Fibroblast of lung (primary cell): ENCODE measurements around the gene AGBL3.

Experiments
- CTCF ChIP-seq, 2 donors: IDR thresholded peaks in 1 of 2; conservative IDR thresholded peaks in 1 of 2; 1 replicate in 1 of 2; 2 replicates in 1 of 2; pipeline ENCODE4 v1.5.1; 2011 to 2012; ENCODE audit warnings: low read length in 2 of 2, control low read depth in 1 of 2, inconsistent platforms in 1 of 2, low read depth in 1 of 2, mild to moderate bottlenecking in 1 of 2
- EZH2 ChIP-seq: IDR thresholded peaks from 2 replicates; pipeline ENCODE4 v1.5.1; 2012; ENCODE audit warnings: low read length, control low read depth, mild to moderate bottlenecking; ENCODE audit errors: missing control alignments

- no peak for TF ChIP-seq EZH2
- TF ChIP-seq CTCF (conservative IDR thresholded peaks at IDR 0.05 in 1 of 2, IDR thresholded peaks at IDR 0.05 in 1 of 2; ENCODE audit: low read depth in 1 of 2, low read length in 2 of 2) = no peak
These were observed 108.3 kb downstream of the AGBL3 start for GRCh38 chr7:135094472-135095237.
